HUES48 (cell line): Measurements from ENCODE around the gene PIK3R5.
"Not testable (repeated sequence)": the region's sequence is repeated elsewhere in the genome, so short reads cannot be mapped to it uniquely, and the experiment has no call there.

Experiments used
- H3K27ac ChIP-seq: one replicate; pipeline ENCODE4 v1.7.0; 2013; ENCODE audit warnings: low read depth, low read length, inconsistent platforms
- H3K27me3 ChIP-seq: 2 replicates; pipeline ENCODE4 v1.6.1; 2013; ENCODE audit warnings: mild to moderate bottlenecking, low read length; ENCODE audit not compliant: control insufficient read depth, insufficient read depth
- H3K36me3 ChIP-seq: 2 replicates; pipeline ENCODE4 v1.6.1; 2013; ENCODE audit warnings: low read length; ENCODE audit not compliant: control insufficient read depth, insufficient read depth
- H3K4me1 ChIP-seq: 2 replicates; pipeline ENCODE4 v1.6.1; 2013; ENCODE audit warnings: mild to moderate bottlenecking, low read length; ENCODE audit not compliant: control insufficient read depth, insufficient read depth
- H3K4me3 ChIP-seq: 2 replicates; pipeline ENCODE4 v1.5.1; 2013; ENCODE audit warnings: mild to moderate bottlenecking, low read depth, low read length
- H3K9ac ChIP-seq: 2 replicates; pipeline ENCODE4 v1.6.1; 2013; ENCODE audit warnings: mild to moderate bottlenecking, low read depth, low read length, moderate library complexity
- H3K9me3 ChIP-seq: 2 replicates; pipeline ENCODE4 v1.6.1; 2013; ENCODE audit warnings: low read length; ENCODE audit not compliant: control insufficient read depth, insufficient read depth

The PIK3R5 gene

GRCh38 chr17:8885967-8886684 lies 79.4 kb downstream of the PIK3R5 start:
- no peaks in the 10 kb centered on the region for H3K9me3 ChIP-seq

GRCh38 chr17:8885163-8885966 lies 80.1 kb downstream of the PIK3R5 start:
- not testable (repeated sequence) for H3K4me1 ChIP-seq, H3K4me3 ChIP-seq, H3K9me3 ChIP-seq, H3K9ac ChIP-seq, H3K36me3 ChIP-seq, H3K27ac ChIP-seq, H3K27me3 ChIP-seq

More at GRCh38 chr17:8885967-8886684, 79.4 kb downstream of the PIK3R5 start:
- Histone ChIP-seq H3K27me3 (no peaks in the 10 kb centered on the region), H3K27ac (no peak overlapping the region), H3K36me3 (no peaks in the 10 kb centered on the region), H3K4me3 (no peak overlapping the region), H3K9ac (no peak overlapping the region), H3K4me1 (no peaks in the 10 kb centered on the region)

GRCh38 chr17:8884336-8884990 lies 81.0 kb downstream of the PIK3R5 start:
- H3K36me3 ChIP-seq, result no peaks in the 10 kb centered on the region
- no peak overlapping the region for H3K4me3 ChIP-seq
- no peaks in the 10 kb centered on the region for H3K4me1 ChIP-seq
- no peaks in the 10 kb centered on the region for H3K27me3 ChIP-seq
- H3K9ac ChIP-seq, result no peak overlapping the region
- no peaks in the 10 kb centered on the region for H3K9me3 ChIP-seq
- H3K27ac ChIP-seq, result no peak overlapping the region

GRCh38 chr17:8883353-8883752 lies 82.2 kb downstream of the PIK3R5 start:
- Histone ChIP-seq H3K27me3 (no peaks in the 10 kb centered on the region), H3K4me1 (no peaks in the 10 kb centered on the region), H3K36me3 (no peaks in the 10 kb centered on the region)

GRCh38 chr17:8881606-8882005 lies 83.9 kb downstream of the PIK3R5 start:
- H3K4me1 ChIP-seq, result no peaks in the 10 kb centered on the region

More at GRCh38 chr17:8883353-8883752, 82.2 kb downstream of the PIK3R5 start:
- H3K27ac ChIP-seq, result no peak overlapping the region
- H3K4me3 ChIP-seq, result no peak overlapping the region
- no peaks in the 10 kb centered on the region for H3K9me3 ChIP-seq
- H3K9ac ChIP-seq, result no peak overlapping the region

DNA sequence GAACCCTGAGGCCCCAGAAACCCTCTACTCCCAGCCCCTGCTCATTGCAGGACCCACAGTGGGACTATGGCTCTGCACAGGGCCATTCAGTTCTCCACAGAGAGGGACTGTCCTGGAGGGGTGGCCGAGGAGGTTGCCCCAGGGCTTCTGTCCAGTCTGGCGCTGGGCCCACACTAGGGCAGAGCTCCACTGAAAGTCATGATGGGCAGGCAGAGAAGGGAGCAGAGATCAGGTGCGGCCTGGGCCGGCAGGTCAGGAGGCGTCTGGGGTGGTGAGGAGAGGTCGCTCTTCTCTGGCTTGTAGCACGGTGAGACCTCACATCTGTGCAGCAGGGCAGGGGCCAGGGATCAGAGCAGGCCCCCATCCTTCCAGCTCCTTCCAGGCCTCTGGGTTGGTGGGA lies 85.0 kb downstream of the PIK3R5 start:
- Histone ChIP-seq H3K27ac (no peak overlapping the region), H3K36me3 (no peaks in the 10 kb centered on the region), H3K9me3 (no peaks in the 10 kb centered on the region), H3K27me3 (no peaks in the 10 kb centered on the region), H3K9ac (no peak overlapping the region), H3K4me1 (peaks cover 3% of the 10 kb centered on the region; the same call in 1 of the 2 replicates), H3K4me3 (no peak overlapping the region)

More at GRCh38 chr17:8881606-8882005, 83.9 kb downstream of the PIK3R5 start:
- H3K4me3 ChIP-seq, result no peak overlapping the region
- H3K36me3 ChIP-seq, result no peaks in the 10 kb centered on the region
- no peak overlapping the region for H3K9ac ChIP-seq
- H3K9me3 ChIP-seq, result no peaks in the 10 kb centered on the region
- no peaks in the 10 kb centered on the region for H3K27me3 ChIP-seq
- H3K27ac ChIP-seq, result no peak overlapping the region

- no peaks in the 10 kb centered on the region for H3K36me3 ChIP-seq
- H3K27me3 ChIP-seq, result no peaks in the 10 kb centered on the region
- no peak overlapping the region for H3K27ac ChIP-seq
- H3K4me3 ChIP-seq, result no peak overlapping the region
- H3K9ac ChIP-seq, result no peak overlapping the region
- H3K4me1 ChIP-seq, result peaks cover 7% of the 10 kb centered on the region; the same call in 1 of the 2 replicates
- H3K9me3 ChIP-seq, result no peaks in the 10 kb centered on the region
These were observed 86.1 kb downstream of the PIK3R5 start for GRCh38 chr17:8879410-8879809.

- Histone ChIP-seq H3K9ac (no peak overlapping the region), H3K9me3 (no peaks in the 10 kb centered on the region), H3K4me3 (no peak overlapping the region), H3K27me3 (no peaks in the 10 kb centered on the region), H3K4me1 (peaks cover 7% of the 10 kb centered on the region; the same call in 1 of the 2 replicates), H3K36me3 (no peaks in the 10 kb centered on the region), H3K27ac (no peak overlapping the region)
These were observed 87.5 kb downstream of the PIK3R5 start for GRCh38 chr17:8877984-8878383.

- Histone ChIP-seq H3K9me3 (no peaks in the 10 kb centered on the region), H3K27ac (no peak overlapping the region), H3K4me3 (no peak overlapping the region), H3K9ac (no peak overlapping the region), H3K27me3 (no peaks in the 10 kb centered on the region), H3K4me1 (peaks cover 7% of the 10 kb centered on the region; the same call in 1 of the 2 replicates), H3K36me3 (no peaks in the 10 kb centered on the region)
These were observed 89.5 kb downstream of the PIK3R5 start for GRCh38 chr17:8875957-8876356.

- peaks cover 7% of the 10 kb centered on the region; the same call in 1 of the 2 replicates for H3K4me1 ChIP-seq
- H3K4me3 ChIP-seq, result no peak overlapping the region
- no peaks in the 10 kb centered on the region for H3K9me3 ChIP-seq
- no peak overlapping the region for H3K27ac ChIP-seq
- H3K36me3 ChIP-seq, result no peaks in the 10 kb centered on the region
- no peaks in the 10 kb centered on the region for H3K27me3 ChIP-seq
- H3K9ac ChIP-seq, result no peak overlapping the region
These were observed 90.1 kb downstream of the PIK3R5 start for GRCh38 chr17:8875436-8875835.
